Breast epithelium (tissue), 3 donors: Measurements from ENCODE around the gene PCAT7.

Experiments
- CTCF ChIP-seq, 3 donors: fragments of 450-650 bp; IDR thresholded peaks; one replicate each; pipeline ENCODE4 v1.5.1; 2016 to 2017; ENCODE audit warnings: antibody characterized with exemption in 3 of 3, mild to moderate bottlenecking in 3 of 3, moderate library complexity in 3 of 3
- POLR2A ChIP-seq: fragments of 450-650 bp; IDR thresholded peaks from one replicate; pipeline ENCODE4 v1.6.1; 2016; ENCODE audit warnings: antibody characterized with exemption, mild to moderate bottlenecking, moderate library complexity
- POLR2AphosphoS5 ChIP-seq, 3 donors: sonication (generic); formaldehyde crosslinking; IDR thresholded peaks; one replicate each; pipeline ENCODE4 v1.6.1; 2017; ENCODE audit warnings: antibody characterized with exemption in 3 of 3

- TF ChIP-seq POLR2A, result no peak
- TF ChIP-seq CTCF (IDR thresholded peaks at IDR 0.05), result no peak
- TF ChIP-seq POLR2AphosphoS5 (IDR thresholded peaks at IDR 0.05), result no peak
These were observed 29.7 kb downstream of the PCAT7 start for GRCh38 chr9:94584555-94584954.
